ENCODE data around the gene FGA. TPM values are rescaled to one million over a fixed set of nuclear protein-coding genes. Genes with fewer than 3 reads are reported as not detected.

Gene FGA
- total and polyA plus RNA-seq, 2 donors from 2014 or later, result 5.3 to 6.1 TPM

DNA sequence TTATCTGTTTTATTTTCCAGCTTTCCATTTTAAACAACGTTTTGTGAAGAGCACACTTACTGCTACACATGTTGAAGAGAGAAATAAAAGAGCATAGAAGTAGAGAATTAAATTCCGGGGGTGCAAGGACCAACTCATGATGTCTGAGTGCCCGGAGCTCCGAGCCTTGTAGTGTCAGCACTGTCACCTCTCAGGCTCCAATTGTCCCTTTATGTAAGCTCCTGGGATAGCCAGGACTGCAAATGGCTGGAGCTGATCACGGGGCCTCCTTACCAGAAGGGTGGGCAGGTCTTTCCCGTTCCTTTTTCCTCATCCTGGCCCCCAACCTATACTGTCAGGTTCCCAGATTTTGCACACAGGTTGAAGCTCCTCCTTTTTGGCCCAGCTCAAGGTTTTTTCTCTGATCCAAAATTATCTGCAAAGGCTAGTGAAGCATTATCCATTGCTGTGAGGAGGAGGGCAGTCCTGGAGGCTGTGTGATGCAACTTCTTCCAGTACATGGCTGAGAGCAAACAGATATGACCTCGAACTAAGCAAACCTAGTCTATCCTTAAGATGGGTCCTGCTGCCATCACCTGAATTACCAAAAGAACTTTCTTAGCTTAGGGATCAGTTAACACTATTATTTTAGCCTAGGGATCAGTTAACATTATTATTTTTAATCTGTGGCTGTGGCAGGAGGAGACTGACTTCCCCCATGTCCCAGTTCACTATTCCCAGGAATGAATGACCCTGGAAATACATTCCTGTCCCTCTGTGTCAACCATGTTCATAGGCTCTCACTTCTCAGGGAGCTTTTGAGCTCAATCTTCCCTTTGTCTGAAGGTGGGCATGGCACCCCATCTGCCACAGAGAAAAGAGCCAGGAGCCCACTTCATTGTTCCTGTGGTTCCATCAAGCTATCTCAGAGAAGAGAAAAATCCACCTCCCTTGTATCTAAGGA, 22.2 kb upstream of the FGA start, which contains the start of gene FGG:
Gene FGG (minus strand): TSS at position 185 of the 943 bp plus-strand sequence. CDS start 47 bp downstream, at position 138.
- Histone ChIP-seq H3K9ac (ENCODE audit: low read length in 3 of 3) (no peak within 1 kb of the TSS), H3K36me3 (ENCODE audit: control insufficient read depth in 2 of 3, insufficient read depth in 3 of 3, low read length in 3 of 3) (no peaks in the 10 kb centered on the region), H3K27me3 (ENCODE audit: control insufficient read depth, insufficient read depth, low read length) (no peaks in the 10 kb centered on the region), H3K4me3 (ENCODE audit: low read length in 3 of 3) (no peak within 1 kb of the TSS), H3K4me1 (ENCODE audit: control insufficient read depth in 2 of 3, insufficient read depth in 2 of 3, low read depth in 1 of 3, low read length in 3 of 3) (no peaks in the 10 kb centered on the region), H3K27ac (ENCODE audit: low read depth in 2 of 2, low read length in 2 of 2) (no peak within 1 kb of the TSS), H3K9me3 (ENCODE audit: control insufficient read depth in 2 of 3, insufficient read depth in 1 of 3, low read length in 3 of 3) (no peaks in the 10 kb centered on the region)
- TF ChIP-seq, protein P1, sequence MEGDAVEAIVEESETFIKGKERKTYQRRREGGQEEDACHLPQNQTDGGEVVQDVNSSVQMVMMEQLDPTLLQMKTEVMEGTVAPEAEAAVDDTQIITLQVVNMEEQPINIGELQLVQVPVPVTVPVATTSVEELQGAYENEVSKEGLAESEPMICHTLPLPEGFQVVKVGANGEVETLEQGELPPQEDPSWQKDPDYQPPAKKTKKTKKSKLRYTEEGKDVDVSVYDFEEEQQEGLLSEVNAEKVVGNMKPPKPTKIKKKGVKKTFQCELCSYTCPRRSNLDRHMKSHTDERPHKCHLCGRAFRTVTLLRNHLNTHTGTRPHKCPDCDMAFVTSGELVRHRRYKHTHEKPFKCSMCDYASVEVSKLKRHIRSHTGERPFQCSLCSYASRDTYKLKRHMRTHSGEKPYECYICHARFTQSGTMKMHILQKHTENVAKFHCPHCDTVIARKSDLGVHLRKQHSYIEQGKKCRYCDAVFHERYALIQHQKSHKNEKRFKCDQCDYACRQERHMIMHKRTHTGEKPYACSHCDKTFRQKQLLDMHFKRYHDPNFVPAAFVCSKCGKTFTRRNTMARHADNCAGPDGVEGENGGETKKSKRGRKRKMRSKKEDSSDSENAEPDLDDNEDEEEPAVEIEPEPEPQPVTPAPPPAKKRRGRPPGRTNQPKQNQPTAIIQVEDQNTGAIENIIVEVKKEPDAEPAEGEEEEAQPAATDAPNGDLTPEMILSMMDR (IDR thresholded peaks at IDR 0.05; ENCODE audit: borderline replicate concordance, extremely low read depth, insufficient read depth), result no peak
- intact Hi-C loops (cut with DNase I), result no loop called here
- no peak for DNase-seq
- FAIRE-seq, result no peak

DNA sequence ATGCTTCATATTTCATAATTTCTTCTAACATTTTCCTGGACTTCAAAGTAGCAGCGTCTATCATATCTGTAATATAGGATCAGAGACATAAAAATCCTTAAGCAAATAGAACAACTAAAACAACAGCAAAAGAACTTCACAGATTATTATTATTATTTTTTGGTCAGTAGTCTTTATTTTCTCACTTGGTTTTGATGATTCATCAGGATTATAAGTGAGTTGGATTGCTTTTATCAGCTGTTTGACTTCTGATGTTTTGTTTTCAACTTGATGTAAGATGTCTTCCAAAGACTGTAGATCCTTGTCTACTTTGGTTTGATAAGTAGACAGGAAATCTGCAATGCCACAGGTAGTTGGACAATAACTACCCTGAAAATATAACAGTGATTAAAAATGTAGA, 21.3 kb upstream of the FGA start:
- H3K27me3 ChIP-seq (ENCODE audit: control insufficient read depth, insufficient read depth, low read length), result no peaks in the 10 kb centered on the region
- no peak overlapping the region for H3K4me3 ChIP-seq (ENCODE audit: low read length in 3 of 3)
- intact Hi-C loops (cut with DNase I), result no loop called here
- H3K9ac ChIP-seq (ENCODE audit: low read length in 3 of 3), result no peak overlapping the region
- DNase-seq (no peak), FAIRE-seq (no peak)
- H3K27ac ChIP-seq (ENCODE audit: low read depth in 2 of 2, low read length in 2 of 2), result no peak overlapping the region
- TF ChIP-seq, protein P1 (IDR thresholded peaks at IDR 0.05; ENCODE audit: borderline replicate concordance, extremely low read depth, insufficient read depth), result no peak
- H3K36me3 ChIP-seq (ENCODE audit: control insufficient read depth in 2 of 3, insufficient read depth in 3 of 3, low read length in 3 of 3), result no peaks in the 10 kb centered on the region
- H3K9me3 ChIP-seq (ENCODE audit: control insufficient read depth in 2 of 3, insufficient read depth in 1 of 3, low read length in 3 of 3), result no peaks in the 10 kb centered on the region
- H3K4me1 ChIP-seq (ENCODE audit: control insufficient read depth in 2 of 3, insufficient read depth in 2 of 3, low read depth in 1 of 3, low read length in 3 of 3), result no peaks in the 10 kb centered on the region

GRCh38 chr4:154610582-154610981, 20.0 kb upstream of the FGA start:
- H3K9ac ChIP-seq (ENCODE audit: low read length in 3 of 3), result no peak overlapping the region
- no peak for FAIRE-seq
- intact Hi-C loops (cut with DNase I), result no loop called here

More at GRCh38 chr4:154610582-154610981, 20.0 kb upstream of the FGA start:
- Histone ChIP-seq H3K9me3 (ENCODE audit: control insufficient read depth in 2 of 3, insufficient read depth in 1 of 3, low read length in 3 of 3) (no peaks in the 10 kb centered on the region), H3K4me1 (ENCODE audit: control insufficient read depth in 2 of 3, insufficient read depth in 2 of 3, low read depth in 1 of 3, low read length in 3 of 3) (no peaks in the 10 kb centered on the region), H3K27me3 (ENCODE audit: control insufficient read depth, insufficient read depth, low read length) (no peaks in the 10 kb centered on the region), H3K36me3 (ENCODE audit: control insufficient read depth in 2 of 3, insufficient read depth in 3 of 3, low read length in 3 of 3) (no peaks in the 10 kb centered on the region), H3K27ac (ENCODE audit: low read depth in 2 of 2, low read length in 2 of 2) (no peak overlapping the region), H3K4me3 (ENCODE audit: low read length in 3 of 3) (no peak overlapping the region)
- DNase-seq, result no peak
- TF ChIP-seq, protein P1 (IDR thresholded peaks at IDR 0.05; ENCODE audit: borderline replicate concordance, extremely low read depth, insufficient read depth), result no peak

All from kidney (tissue), 14 donors.